OCI-LY7 (cell line): ENCODE data around the gene RAB3GAP2. TPM values are rescaled to one million over a fixed set of nuclear protein-coding genes. Genes with fewer than 3 reads are reported as not detected.

Experiments
- BruUV-seq: library from RNA; stranded (reverse); fragments of 400-500 nt; replicated peaks from 2 replicates; lab custom pipeline; 2021; lab: Mats Ljungman, UMichigan
- CTCF ChIA-PET: fragments of 300-600 bp; sonication (Branson Sonifier 250); formaldehyde crosslinking; loops from one replicate; lab custom pipeline; 2022; ENCODE audit warnings: antibody characterized with exemption; ENCODE audit not compliant: unreplicated experiment; lab: Charles Lee
- POLR2A ChIA-PET: fragments of 300-600 bp; sonication (Branson Sonifier 250); formaldehyde crosslinking; loops from one replicate; lab custom pipeline; 2022; ENCODE audit warnings: antibody characterized with exemption; lab: Charles Lee
- DNase-seq: peaks from one replicate; pipeline ENCODE4 v3.0.0-alpha.2; 2015; ENCODE audit warnings: low spot score
- H2AFZ ChIP-seq: fragments of 200-600 bp; sonication (generic), shearing (Covaris generic); 2 replicates; pipeline ENCODE4 v1.6.1; 2014; ENCODE audit warnings: mild to moderate bottlenecking, antibody characterized with exemption, low read length, moderate library complexity
- H3K27ac ChIP-seq: fragments of 200-600 bp; sonication (generic); 2 replicates; pipeline ENCODE4 v1.5.1; 2014; ENCODE audit warnings: mixed run types, low read depth, mild to moderate bottlenecking, moderate library complexity, low read length, inconsistent platforms; ENCODE audit not compliant: poor library complexity, severe bottlenecking
- H3K36me3 ChIP-seq: fragments of 200-600 bp; sonication (generic); 2 replicates; pipeline ENCODE4 v1.6.1; 2014; ENCODE audit warnings: mild to moderate bottlenecking, antibody characterized with exemption, low read length, moderate library complexity, mixed read lengths; ENCODE audit not compliant: insufficient read depth
- H3K4me1 ChIP-seq: fragments of 200-600 bp; sonication (generic); 2 replicates; pipeline ENCODE4 v1.5.1; 2014; ENCODE audit warnings: mild to moderate bottlenecking, low read length; ENCODE audit not compliant: insufficient read depth, poor library complexity, severe bottlenecking
- H3K4me2 ChIP-seq: fragments of 200-600 bp; sonication (generic); 2 replicates; pipeline ENCODE4 v1.6.1; 2014; ENCODE audit warnings: mild to moderate bottlenecking, low read length
- H3K4me3 ChIP-seq: fragments of 200-600 bp; sonication (generic); 2 replicates; pipeline ENCODE4 v1.5.1; 2014; ENCODE audit warnings: mild to moderate bottlenecking, low read depth, low read length; ENCODE audit not compliant: poor library complexity, severe bottlenecking
- H3K79me2 ChIP-seq: fragments of 200-600 bp; sonication (generic); 2 replicates; pipeline ENCODE4 v1.6.1; 2016; ENCODE audit warnings: low read depth, mild to moderate bottlenecking, low read length, moderate library complexity, mixed read lengths; ENCODE audit not compliant: insufficient read depth
- H3K9me2 ChIP-seq: fragments of 200-600 bp; sonication (generic); 2 replicates; pipeline ENCODE4 v1.6.1; 2016; ENCODE audit warnings: mild to moderate bottlenecking, low read length, mixed read lengths; ENCODE audit not compliant: insufficient read depth
- H3K9me3 ChIP-seq: fragments of 200-600 bp; sonication (generic); 2 replicates; pipeline ENCODE4 v1.6.1; 2014; ENCODE audit warnings: mild to moderate bottlenecking, mixed run types, low read length, mixed read lengths
- H4K20me1 ChIP-seq: fragments of 200-600 bp; sonication (generic); 2 replicates; pipeline ENCODE4 v1.6.1; 2014; ENCODE audit warnings: mild to moderate bottlenecking, antibody characterized with exemption, low read length, moderate library complexity, mixed read lengths; ENCODE audit not compliant: insufficient read depth
- EZH2phosphoT487 ChIP-seq: fragments of 200-600 bp; sonication (generic); IDR thresholded peaks from 2 replicates; pipeline ENCODE4 v1.6.1; 2018; ENCODE audit warnings: low read depth, borderline replicate concordance, mild to moderate bottlenecking, mixed run types, antibody characterized with exemption, low read length, moderate library complexity, mixed read lengths
- intact Hi-C: fragments of 100-400 bp; cut with micrococcal nuclease; formaldehyde crosslinking; loops from one replicate; pipeline ENCODE4 v1.10.0; 2022; ENCODE audit not compliant: unreplicated experiment
- total RNA-seq, 2 experiments: library from RNA; depleted of rRNA in 1 of 2; stranded (reverse); fragments of >200 nt in 1 of 2; shearing (Covaris generic) in 1 of 2; gene quantifications; 2 replicates each; pipeline ENCODE4 v1.2.3, GENCODE V29; 2014 to 2022
- TF ChIP-seq, protein P1 (sequence below): fragments of 200-600 bp; sonication (generic); conservative IDR thresholded peaks from 2 replicates; pipeline ENCODE4 v1.5.1; 2014; ENCODE audit warnings: mild to moderate bottlenecking, antibody characterized with exemption, low read length, moderate library complexity, mixed read lengths

The RAB3GAP2 gene
- total RNA-seq, 2 experiments from 2014 or later: 16.9 to 41.1 TPM

DNA sequence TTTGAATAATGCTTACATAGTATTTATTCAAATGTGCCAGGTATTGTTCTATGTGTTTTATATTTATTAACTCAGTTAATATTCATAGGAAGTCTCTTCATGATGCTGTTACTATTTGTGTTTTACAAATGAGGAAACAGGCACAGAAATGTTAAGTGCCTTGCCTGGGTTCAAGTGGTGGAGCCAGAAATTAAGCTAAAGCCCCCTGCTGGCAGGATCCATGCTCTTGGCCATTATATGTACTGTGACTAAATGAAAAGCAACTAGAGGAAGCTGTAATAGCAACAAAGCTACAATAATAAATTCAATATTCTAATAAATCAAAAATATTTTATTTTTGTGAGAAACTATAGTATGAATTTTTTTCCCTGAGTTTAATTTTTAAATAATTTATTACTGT is 148.4 kb downstream of the RAB3GAP2 start:
- no peaks in the 10 kb centered on the region for H3K9me3 ChIP-seq
- CTCF ChIA-PET: no interaction called here
- no peak overlapping the region for H3K27ac ChIP-seq
- H3K36me3 ChIP-seq: peaks cover 50% of the 10 kb centered on the region
- no peak overlapping the region for H2AFZ ChIP-seq
- no peaks in the 10 kb centered on the region for H4K20me1 ChIP-seq
- TF ChIP-seq, protein P1, sequence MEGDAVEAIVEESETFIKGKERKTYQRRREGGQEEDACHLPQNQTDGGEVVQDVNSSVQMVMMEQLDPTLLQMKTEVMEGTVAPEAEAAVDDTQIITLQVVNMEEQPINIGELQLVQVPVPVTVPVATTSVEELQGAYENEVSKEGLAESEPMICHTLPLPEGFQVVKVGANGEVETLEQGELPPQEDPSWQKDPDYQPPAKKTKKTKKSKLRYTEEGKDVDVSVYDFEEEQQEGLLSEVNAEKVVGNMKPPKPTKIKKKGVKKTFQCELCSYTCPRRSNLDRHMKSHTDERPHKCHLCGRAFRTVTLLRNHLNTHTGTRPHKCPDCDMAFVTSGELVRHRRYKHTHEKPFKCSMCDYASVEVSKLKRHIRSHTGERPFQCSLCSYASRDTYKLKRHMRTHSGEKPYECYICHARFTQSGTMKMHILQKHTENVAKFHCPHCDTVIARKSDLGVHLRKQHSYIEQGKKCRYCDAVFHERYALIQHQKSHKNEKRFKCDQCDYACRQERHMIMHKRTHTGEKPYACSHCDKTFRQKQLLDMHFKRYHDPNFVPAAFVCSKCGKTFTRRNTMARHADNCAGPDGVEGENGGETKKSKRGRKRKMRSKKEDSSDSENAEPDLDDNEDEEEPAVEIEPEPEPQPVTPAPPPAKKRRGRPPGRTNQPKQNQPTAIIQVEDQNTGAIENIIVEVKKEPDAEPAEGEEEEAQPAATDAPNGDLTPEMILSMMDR: peak; percentile 72
- no peak for TF ChIP-seq EZH2phosphoT487
- DNase-seq: peak; percentile 22
- POLR2A ChIA-PET: interaction anchor here (0.6 to 1.4 kb wide), 4 partner anchors 8 to 605 kb away, joined by 3 to 6 read pairs (median 4); no protein-coding TSS in a partner anchor
- H3K4me3 ChIP-seq: no peak overlapping the region
- intact Hi-C loops: no loop called here
- H3K9me2 ChIP-seq: no peaks in the 10 kb centered on the region
- no TSS peak for BruUV-seq
- no peak overlapping the region for H3K4me2 ChIP-seq
- H3K79me2 ChIP-seq: 0 out of 2 replicates have a peak, but pooled peaks cover 4% of the 10 kb centered on the region
- no peaks in the 10 kb centered on the region for H3K4me1 ChIP-seq

DNA sequence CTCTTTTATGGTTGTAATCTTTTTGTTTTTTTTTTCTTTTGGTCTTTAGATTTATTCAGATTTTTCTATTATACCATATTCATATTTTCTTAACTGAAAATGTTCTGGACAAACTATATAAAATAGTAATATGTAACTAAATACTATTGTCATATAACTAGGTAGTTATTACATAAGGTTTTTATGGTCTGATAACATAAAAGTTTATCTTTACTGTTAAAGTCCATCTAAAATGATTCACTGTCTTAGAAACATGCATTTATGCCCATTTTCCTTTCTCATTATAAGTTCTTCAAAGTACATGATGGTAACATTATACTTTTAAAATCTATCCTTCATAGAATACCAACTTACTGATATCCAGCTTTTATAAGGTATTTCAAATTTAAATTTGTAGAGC is 149.2 kb downstream of the RAB3GAP2 start:
- H3K79me2 ChIP-seq: 0 out of 2 replicates have a peak, but pooled peaks cover 4% of the 10 kb centered on the region
- H3K36me3 ChIP-seq: peaks cover 49% of the 10 kb centered on the region
- no peak for TF ChIP-seq EZH2phosphoT487
- TF ChIP-seq, protein P1: no peak
- no peak overlapping the region for H3K4me3 ChIP-seq
- no peak overlapping the region for H2AFZ ChIP-seq
- intact Hi-C loops: no loop called here
- no peaks in the 10 kb centered on the region for H4K20me1 ChIP-seq
- ChIA-PET POLR2A (no interaction called here), CTCF (no interaction called here)
- H3K9me2 ChIP-seq: no peaks in the 10 kb centered on the region
- no peaks in the 10 kb centered on the region for H3K9me3 ChIP-seq
- no peak overlapping the region for H3K4me2 ChIP-seq
- H3K4me1 ChIP-seq: no peaks in the 10 kb centered on the region
- no peak for DNase-seq
- no peak overlapping the region for H3K27ac ChIP-seq
- BruUV-seq: no TSS peak

DNA sequence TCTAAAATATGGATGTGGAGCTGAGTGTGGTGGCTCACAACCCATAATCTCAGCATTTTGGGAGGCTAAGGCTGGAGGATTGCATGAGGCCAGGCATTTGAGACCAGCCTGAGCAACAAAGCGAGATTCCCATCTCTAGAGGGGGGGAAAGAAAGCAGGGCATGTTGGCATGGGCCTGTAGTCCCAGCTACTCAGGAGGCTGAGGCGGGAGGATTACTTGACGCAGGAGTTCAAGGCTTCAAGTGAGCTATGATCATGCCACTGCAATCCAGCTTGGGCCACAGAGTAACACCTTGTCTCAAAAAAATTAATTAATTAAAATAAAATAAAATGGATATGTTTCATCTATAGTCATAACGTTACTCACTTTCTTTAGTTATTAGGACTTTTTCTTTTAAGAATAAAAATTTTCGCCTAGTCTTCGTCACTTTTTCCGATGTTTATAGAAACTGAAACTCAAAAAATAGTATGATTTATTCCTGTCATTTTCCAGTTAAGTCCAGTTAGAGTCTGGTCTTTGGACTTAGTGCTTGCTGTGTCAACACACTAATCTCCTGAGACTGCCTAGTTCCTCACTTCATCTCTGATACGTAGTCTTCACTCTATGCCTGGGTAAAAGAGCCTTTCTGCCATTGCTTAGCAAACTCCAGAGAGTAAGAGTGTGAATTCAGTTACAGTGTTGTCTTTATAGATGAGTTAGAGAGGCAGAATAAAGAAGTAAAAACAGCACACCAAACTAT is 150.3 kb downstream of the RAB3GAP2 start:
- Histone ChIP-seq H2AFZ (no peak overlapping the region), H3K27ac (no peak overlapping the region), H3K9me3 (no peaks in the 10 kb centered on the region), H4K20me1 (no peaks in the 10 kb centered on the region), H3K36me3 (peaks cover 45% of the 10 kb centered on the region), H3K9me2 (no peaks in the 10 kb centered on the region), H3K4me2 (no peak overlapping the region), H3K4me3 (no peak overlapping the region), H3K79me2 (0 out of 2 replicates have a peak, but pooled peaks cover 4% of the 10 kb centered on the region), H3K4me1 (no peaks in the 10 kb centered on the region)
- ChIA-PET CTCF (no interaction called here), POLR2A (interaction anchor here (0.5 to 1.4 kb wide), 4 partner anchors 17 to 147 kb away, joined by 3 to 4 read pairs (median 3); no protein-coding TSS in a partner anchor)
- DNase-seq: no peak
- intact Hi-C loops: no loop called here
- no peak for TF ChIP-seq EZH2phosphoT487
- TF ChIP-seq, protein P1: no peak
- BruUV-seq: no TSS peak
